Lung (tissue), 12 donors: ENCODE data around the gene TERB1. TPM values are rescaled to one million over a fixed set of nuclear protein-coding genes. Genes with fewer than 3 reads are reported as not detected.

Experiments
- ATAC-seq: fragments of 200-7000 bp; cut with Tn5 transposase; one replicate; pipeline ENCODE4 v1.9.1; 2020; ENCODE audit warnings: moderate number of reproducible peaks; ENCODE audit not compliant: insufficient read depth, low FRiP score
- DNase-seq, 3 donors: peaks; one replicate each; pipeline ENCODE4 v3.0.0-alpha.2; 2013 to 2017
- H3K27ac ChIP-seq, 2 donors: one replicate each; pipeline ENCODE4 v1.5.1; 2013; ENCODE audit warnings: mild to moderate bottlenecking in 2 of 2, moderate library complexity in 2 of 2, control low read depth in 1 of 2, inconsistent platforms in 1 of 2, low read depth in 1 of 2, low read length in 1 of 2
- H3K27me3 ChIP-seq, 3 donors: one replicate each; pipeline ENCODE4 v1.5.1; 2013; ENCODE audit warnings: low read length in 2 of 3; ENCODE audit not compliant: control insufficient read depth in 3 of 3, insufficient read depth in 3 of 3
- H3K36me3 ChIP-seq, 4 donors: one replicate each; pipeline ENCODE4 v1.5.1; 2013; ENCODE audit warnings: low read length in 4 of 4, mild to moderate bottlenecking in 1 of 4, moderate library complexity in 1 of 4; ENCODE audit not compliant: control insufficient read depth in 4 of 4, insufficient read depth in 4 of 4
- H3K4me1 ChIP-seq, 5 donors: one replicate each; pipeline ENCODE4 v1.5.1; 2013; ENCODE audit warnings: low read length in 5 of 5, mild to moderate bottlenecking in 2 of 5, moderate library complexity in 1 of 5; ENCODE audit not compliant: control insufficient read depth in 5 of 5, insufficient read depth in 5 of 5
- H3K4me3 ChIP-seq: one replicate; pipeline ENCODE4 v1.5.1; 2013; ENCODE audit warnings: mild to moderate bottlenecking, control low read depth, moderate library complexity
- H3K9ac ChIP-seq, 2 donors: one replicate each; pipeline ENCODE4 v1.5.1; 2013; ENCODE audit warnings: low read length in 2 of 2, control low read depth in 1 of 2; ENCODE audit not compliant: insufficient read depth in 1 of 2
- H3K9me3 ChIP-seq, 4 donors: one replicate each; pipeline ENCODE4 v1.5.1; 2013; ENCODE audit warnings: low read length in 3 of 4, mild to moderate bottlenecking in 1 of 4, moderate library complexity in 1 of 4; ENCODE audit not compliant: control insufficient read depth in 4 of 4, insufficient read depth in 3 of 4
- CTCF ChIP-seq: IDR thresholded peaks from 2 replicates; pipeline ENCODE4 v1.5.1; 2012; ENCODE audit warnings: mild to moderate bottlenecking; ENCODE audit errors: control extremely low read depth, extremely low read depth
- WGBS, 2 donors: extraction: QIAGEN DNeasy Blood & Tissue Kit; methylation state at CpG; one replicate each; pipeline ENCODE4 v1.1.7; 2013; 5-methylcytosine and 5-hydroxymethylcytosine counted together
- polyA plus RNA-seq, 2 donors: library from polyadenylated mRNA; stranded (reverse); fragments of 200-250 nt; gene quantifications; one replicate each; pipeline ENCODE4 v1.2.1, GENCODE V29; 2013
- total RNA-seq, 2 donors: library from RNA; depleted of rRNA in 1 of 2; stranded (reverse); fragments of >200 nt in 1 of 2; gene quantifications; one replicate each; pipeline ENCODE4 v1.2.1, GENCODE V29; 2014 to 2021
- donor health status: control.
- donor health status: control.
- donor health status: Bipolar disorder and iron deficiency.
- donor health status: healthy.
- donor health status: DM: yes; HTN: yes; CAD: no.

The TERB1 gene
- total and polyA plus RNA-seq, 4 donors, result not detected

GRCh38 chr16:66705790-66706505, 95.4 kb downstream of the TERB1 start:
- Histone ChIP-seq H3K27ac (peak overlapping the region in 1 of 2 donors; percentile 75), H3K36me3 (no peaks in the 10 kb centered on the region), H3K9me3 (no peaks in the 10 kb centered on the region), H3K9ac (no peak overlapping the region), H3K27me3 (no peaks in the 10 kb centered on the region), H3K4me1 (peaks cover 0 to 8% (median 0%) of the 10 kb centered on the region in 5 donors), H3K4me3 (no peak overlapping the region)
- no peak for TF ChIP-seq CTCF
- ATAC-seq (peak; percentile 43), DNase-seq (peak; percentile 36 to 69 (median 43))
- WGBS, 2 donors, result 64 to 79% methylated on average over 11 of the region's 11 CpGs

Other genes with a start within 250 kb of the TERB1 start
- 10 to 100 TPM; 43.8 to 48.5 TPM for gene CKLF, start 249.0 kb downstream of the TERB1 start, total RNA-seq
- 100 to 1,000 TPM in 1 of 2 donors, 10 to 100 TPM in 1; 43.1 to 133 TPM for gene CKLF, start 249.0 kb downstream of the TERB1 start, polyA plus RNA-seq
- 1 to 10 TPM; 3.7 to 7.5 TPM for gene CMTM1, start 235.1 kb downstream of the TERB1 start, total RNA-seq
- gene CMTM1, start 235.1 kb downstream of the TERB1 start, polyA plus RNA-seq, result 1 to 10 TPM in 1 of 2 donors, under 1 TPM in 1; 0.41 to 2.0 TPM
- gene CMTM2, start 222.1 kb downstream of the TERB1 start, total RNA-seq, result 1 to 10 TPM; 2.2 to 3.7 TPM
- 10 to 100 TPM in 1 of 2 donors, 1 to 10 TPM in 1; 2.0 to 14.1 TPM for gene CMTM2, start 222.1 kb downstream of the TERB1 start, polyA plus RNA-seq
- 10 to 100 TPM; 28.1 to 34.6 TPM for gene CMTM3, start 196.9 kb downstream of the TERB1 start, total RNA-seq
- gene CMTM3, start 196.9 kb downstream of the TERB1 start, polyA plus RNA-seq, result 10 to 100 TPM; 19.8 to 46.4 TPM
- gene CMTM4, start 104.8 kb downstream of the TERB1 start, total RNA-seq, result 10 to 100 TPM; 38.0 to 78.0 TPM
- 10 to 100 TPM; 24.3 to 26.1 TPM for gene CMTM4, start 104.8 kb downstream of the TERB1 start, polyA plus RNA-seq
- 100 to 1,000 TPM; 140 to 147 TPM for gene DYNC1LI2, start 50.0 kb downstream of the TERB1 start, total RNA-seq
- gene DYNC1LI2, start 50.0 kb downstream of the TERB1 start, polyA plus RNA-seq, result 10 to 100 TPM; 40.7 to 48.8 TPM
- gene NAE1, start 29.4 kb upstream of the TERB1 start, total RNA-seq, result 10 to 100 TPM; 31.8 to 64.4 TPM
- gene NAE1, start 29.4 kb upstream of the TERB1 start, polyA plus RNA-seq, result 10 to 100 TPM; 24.2 to 26.3 TPM
- gene CA7, start 42.8 kb upstream of the TERB1 start, total RNA-seq, result not detected
- not detected for gene CA7, start 42.8 kb upstream of the TERB1 start, polyA plus RNA-seq
- 10 to 100 TPM; 21.3 to 23.0 TPM for gene PDP2, start 78.9 kb upstream of the TERB1 start, total RNA-seq
- 1 to 10 TPM; 4.5 to 4.9 TPM for gene PDP2, start 78.9 kb upstream of the TERB1 start, polyA plus RNA-seq
- gene CDH16, start 117.3 kb upstream of the TERB1 start, total RNA-seq, result 1 to 10 TPM in 1 of 2 donors, under 1 TPM in 1; 0.64 to 1.7 TPM
- under 1 TPM in 1 of 2 donors, not detected in 1; 0.25 TPM for gene CDH16, start 117.3 kb upstream of the TERB1 start, polyA plus RNA-seq
- 10 to 100 TPM; 35.4 to 36.0 TPM for gene RRAD, start 124.0 kb upstream of the TERB1 start, total RNA-seq
- 10 to 100 TPM; 31.8 to 42.3 TPM for gene RRAD, start 124.0 kb upstream of the TERB1 start, polyA plus RNA-seq
- gene CIAO2B, start 132.8 kb upstream of the TERB1 start, total RNA-seq, result 10 to 100 TPM; 48.8 to 79.7 TPM
- 100 to 1,000 TPM; 238 to 257 TPM for gene CIAO2B, start 132.8 kb upstream of the TERB1 start, polyA plus RNA-seq
- 10 to 100 TPM; 24.6 to 51.0 TPM for gene CES2, start 133.9 kb upstream of the TERB1 start, total RNA-seq
- gene CES2, start 133.9 kb upstream of the TERB1 start, polyA plus RNA-seq, result 10 to 100 TPM; 26.0 to 26.3 TPM
- gene CES3, start 159.7 kb upstream of the TERB1 start, total RNA-seq, result 1 to 10 TPM in 1 of 2 donors, under 1 TPM in 1; 0.57 to 2.6 TPM
- gene CES3, start 159.7 kb upstream of the TERB1 start, polyA plus RNA-seq, result under 1 TPM; 0.85 to 0.96 TPM
- 10 to 100 TPM; 10.5 to 29.8 TPM for gene CES4A, start 187.0 kb upstream of the TERB1 start, total RNA-seq
- gene CES4A, start 187.0 kb upstream of the TERB1 start, polyA plus RNA-seq, result 10 to 100 TPM in 1 of 2 donors, 1 to 10 TPM in 1; 8.0 to 16.7 TPM
- 10 to 100 TPM; 47.6 to 59.4 TPM for gene CBFB, start 227.6 kb upstream of the TERB1 start, total RNA-seq
- gene CBFB, start 227.6 kb upstream of the TERB1 start, polyA plus RNA-seq, result 10 to 100 TPM; 23.3 to 29.6 TPM